Measurements from ENCODE around the gene SLC13A3.

SLC13A3 gene

GRCh38 chr20:46630306-46630705, 21.0 kb downstream of the SLC13A3 start:
- H3K36me3 ChIP-seq (ENCODE audit: insufficient read depth, low read length): no peaks in the 10 kb centered on the region
- TF ChIP-seq CTCF (IDR thresholded peaks at IDR 0.05; ENCODE audit: low read length) (no peak), EZH2 (IDR thresholded peaks at IDR 0.05; ENCODE audit: borderline replicate concordance, low read length) (no peak)
- H3K27me3 ChIP-seq (ENCODE audit: insufficient read depth, low read length): peaks cover 2% of the 10 kb centered on the region; the same call in 1 of the 2 replicates
- no peak overlapping the region for H3K4me2 ChIP-seq (ENCODE audit: low read length)
- no peak overlapping the region for H3K9ac ChIP-seq (ENCODE audit: low read length)
- no peak overlapping the region for H3K4me3 ChIP-seq (ENCODE audit: low read depth, low read length, poor library complexity, severe bottlenecking)
- H2AFZ ChIP-seq (ENCODE audit: low read length): no peak overlapping the region; the same call in 1 of the 2 replicates
- no peaks in the 10 kb centered on the region for H4K20me1 ChIP-seq (ENCODE audit: insufficient read depth, low read length)
- H3K4me1 ChIP-seq (ENCODE audit: insufficient read depth, low read length, severe bottlenecking): no peaks in the 10 kb centered on the region
- no peaks in the 10 kb centered on the region for H3K79me2 ChIP-seq (ENCODE audit: insufficient read depth, low read length)
- no peaks in the 10 kb centered on the region for H3K9me2 ChIP-seq (ENCODE audit: low read depth, low read length)
- no peak overlapping the region for H3K27ac ChIP-seq (ENCODE audit: low read depth, low read length, poor library complexity, severe bottlenecking)
- H3F3A ChIP-seq (ENCODE audit: insufficient read depth, low read length): no peaks in the 10 kb centered on the region
- H3K9me3 ChIP-seq (ENCODE audit: low read length): no peaks in the 10 kb centered on the region

- Histone ChIP-seq H3F3A (ENCODE audit: insufficient read depth, low read length) (no peaks in the 10 kb centered on the region), H2AFZ (ENCODE audit: low read length) (no peak overlapping the region), H3K27ac (ENCODE audit: low read depth, low read length, poor library complexity, severe bottlenecking) (no peak overlapping the region), H3K27me3 (ENCODE audit: insufficient read depth, low read length) (0 out of 2 replicates have a peak, but pooled peaks cover 2% of the 10 kb centered on the region), H3K9me2 (ENCODE audit: low read depth, low read length) (no peaks in the 10 kb centered on the region), H3K9me3 (ENCODE audit: low read length) (no peaks in the 10 kb centered on the region), H4K20me1 (ENCODE audit: insufficient read depth, low read length) (no peaks in the 10 kb centered on the region), H3K79me2 (ENCODE audit: insufficient read depth, low read length) (no peaks in the 10 kb centered on the region), H3K4me2 (ENCODE audit: low read length) (no peak overlapping the region), H3K9ac (ENCODE audit: low read length) (no peak overlapping the region), H3K4me1 (ENCODE audit: insufficient read depth, low read length, severe bottlenecking) (no peaks in the 10 kb centered on the region), H3K36me3 (ENCODE audit: insufficient read depth, low read length) (no peaks in the 10 kb centered on the region), H3K4me3 (ENCODE audit: low read depth, low read length, poor library complexity, severe bottlenecking) (no peak overlapping the region)
- TF ChIP-seq CTCF (IDR thresholded peaks at IDR 0.05; ENCODE audit: low read length): no peak
- TF ChIP-seq EZH2 (IDR thresholded peaks at IDR 0.05; ENCODE audit: borderline replicate concordance, low read length): no peak
Observed at GRCh38 chr20:46629341-46629740, 21.9 kb downstream of the SLC13A3 start.

DNA sequence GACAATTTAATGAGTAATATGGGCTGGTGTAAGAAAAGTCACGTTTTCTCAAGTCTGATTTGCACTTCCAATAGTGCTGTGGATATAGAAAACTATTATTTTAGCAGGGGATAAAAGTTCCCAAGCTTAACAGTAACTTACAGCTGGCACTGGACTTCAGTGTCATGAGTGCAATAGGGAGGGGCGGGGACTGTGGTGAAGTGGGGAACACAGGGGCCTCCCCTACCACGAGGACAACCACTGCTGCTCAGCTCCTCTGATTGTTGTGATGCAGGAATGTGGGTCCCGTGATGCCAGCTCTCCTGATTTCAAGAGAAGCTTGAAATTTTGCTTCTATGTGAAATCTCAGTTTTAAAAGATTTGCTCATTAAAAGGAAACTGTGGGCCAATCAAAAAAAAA, 24.0 kb downstream of the SLC13A3 start:
- Histone ChIP-seq H3K9me3 (ENCODE audit: low read length) (no peaks in the 10 kb centered on the region), H3K27me3 (ENCODE audit: insufficient read depth, low read length) (0 out of 2 replicates have a peak, but pooled peaks cover 2% of the 10 kb centered on the region), H3K9ac (ENCODE audit: low read length) (no peak overlapping the region), H3F3A (ENCODE audit: insufficient read depth, low read length) (no peaks in the 10 kb centered on the region), H4K20me1 (ENCODE audit: insufficient read depth, low read length) (no peaks in the 10 kb centered on the region), H3K36me3 (ENCODE audit: insufficient read depth, low read length) (no peaks in the 10 kb centered on the region), H3K79me2 (ENCODE audit: insufficient read depth, low read length) (no peaks in the 10 kb centered on the region), H3K9me2 (ENCODE audit: low read depth, low read length) (no peaks in the 10 kb centered on the region), H3K4me1 (ENCODE audit: insufficient read depth, low read length, severe bottlenecking) (no peaks in the 10 kb centered on the region), H3K4me3 (ENCODE audit: low read depth, low read length, poor library complexity, severe bottlenecking) (no peak overlapping the region), H3K4me2 (ENCODE audit: low read length) (no peak overlapping the region), H3K27ac (ENCODE audit: low read depth, low read length, poor library complexity, severe bottlenecking) (no peak overlapping the region), H2AFZ (ENCODE audit: low read length) (no peak overlapping the region)
- TF ChIP-seq EZH2 (IDR thresholded peaks at IDR 0.05; ENCODE audit: borderline replicate concordance, low read length): no peak
- no peak for TF ChIP-seq CTCF (IDR thresholded peaks at IDR 0.05; ENCODE audit: low read length)

Data from OCI-LY1 (cell line).